ENCODE measurements around the gene CLEC7A. TPM values are rescaled to one million over a fixed set of nuclear protein-coding genes. Genes with fewer than 3 reads are reported as not detected.

The CLEC7A gene
- total RNA-seq, 3 donors from 2014 or later (not counting 1 experiment from before 2014, with no cell fraction given) = 7.7 to 22.3 (median 20.8) TPM

DNA sequence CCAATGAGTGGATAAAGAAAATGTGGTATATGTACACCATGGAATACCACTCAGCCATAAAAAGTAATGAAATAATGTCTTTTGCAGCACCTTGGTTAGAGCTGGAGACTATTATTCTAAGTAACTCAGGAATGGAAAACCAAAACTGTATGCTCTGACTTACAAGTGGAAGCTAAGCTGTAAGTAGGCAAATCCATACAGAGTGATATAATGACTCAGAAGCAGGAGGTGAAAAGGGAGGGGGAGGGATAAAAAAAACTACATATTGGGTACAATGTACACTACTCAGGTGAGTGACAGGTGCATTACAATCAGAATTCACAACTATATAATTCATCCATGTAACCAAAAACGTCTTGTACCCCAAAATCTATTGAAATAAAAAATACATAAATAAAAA, 16.1 kb downstream of the CLEC7A start:
- intact Hi-C loops (cut with micrococcal nuclease) = no loop called here
- H3K27me3 Mint-ChIP-seq (ENCODE audit: low read depth in 2 of 2) = peaks cover 5 to 11% of the 10 kb centered on the region in 2 donors
- Histone ChIP-seq H3K4me3 (ENCODE audit: low read length) (no peak overlapping the region), H3K4me1 (ENCODE audit: control insufficient read depth, insufficient read depth, low read length) (no peaks in the 10 kb centered on the region), H3K36me3 (ENCODE audit: control insufficient read depth, insufficient read depth, low read length) (no peaks in the 10 kb centered on the region), H3K9me3 (ENCODE audit: control insufficient read depth, insufficient read depth, low read length) (no peaks in the 10 kb centered on the region), H3K27ac (ENCODE audit: low read length) (no peak overlapping the region), H3K27me3 (ENCODE audit: control insufficient read depth, insufficient read depth, low read length) (no peaks in the 10 kb centered on the region)
- no peaks in the 10 kb centered on the region for H3K36me3 Mint-ChIP-seq
- TF ChIP-seq, protein P1, sequence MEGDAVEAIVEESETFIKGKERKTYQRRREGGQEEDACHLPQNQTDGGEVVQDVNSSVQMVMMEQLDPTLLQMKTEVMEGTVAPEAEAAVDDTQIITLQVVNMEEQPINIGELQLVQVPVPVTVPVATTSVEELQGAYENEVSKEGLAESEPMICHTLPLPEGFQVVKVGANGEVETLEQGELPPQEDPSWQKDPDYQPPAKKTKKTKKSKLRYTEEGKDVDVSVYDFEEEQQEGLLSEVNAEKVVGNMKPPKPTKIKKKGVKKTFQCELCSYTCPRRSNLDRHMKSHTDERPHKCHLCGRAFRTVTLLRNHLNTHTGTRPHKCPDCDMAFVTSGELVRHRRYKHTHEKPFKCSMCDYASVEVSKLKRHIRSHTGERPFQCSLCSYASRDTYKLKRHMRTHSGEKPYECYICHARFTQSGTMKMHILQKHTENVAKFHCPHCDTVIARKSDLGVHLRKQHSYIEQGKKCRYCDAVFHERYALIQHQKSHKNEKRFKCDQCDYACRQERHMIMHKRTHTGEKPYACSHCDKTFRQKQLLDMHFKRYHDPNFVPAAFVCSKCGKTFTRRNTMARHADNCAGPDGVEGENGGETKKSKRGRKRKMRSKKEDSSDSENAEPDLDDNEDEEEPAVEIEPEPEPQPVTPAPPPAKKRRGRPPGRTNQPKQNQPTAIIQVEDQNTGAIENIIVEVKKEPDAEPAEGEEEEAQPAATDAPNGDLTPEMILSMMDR (IDR thresholded peaks at IDR 0.05) = no peak
- no peak for DNase-seq
- H3K9me3 Mint-ChIP-seq = no peaks in the 10 kb centered on the region
- no peak for ATAC-seq
- WGBS (ENCODE audit: insufficient coverage) = no CpG with 5 or more reads among the region's 1 CpG
- H3K27ac Mint-ChIP-seq = no peak overlapping the region
- H3K4me1 Mint-ChIP-seq = no peaks in the 10 kb centered on the region
- H3K4me3 Mint-ChIP-seq = no peak overlapping the region

DNA sequence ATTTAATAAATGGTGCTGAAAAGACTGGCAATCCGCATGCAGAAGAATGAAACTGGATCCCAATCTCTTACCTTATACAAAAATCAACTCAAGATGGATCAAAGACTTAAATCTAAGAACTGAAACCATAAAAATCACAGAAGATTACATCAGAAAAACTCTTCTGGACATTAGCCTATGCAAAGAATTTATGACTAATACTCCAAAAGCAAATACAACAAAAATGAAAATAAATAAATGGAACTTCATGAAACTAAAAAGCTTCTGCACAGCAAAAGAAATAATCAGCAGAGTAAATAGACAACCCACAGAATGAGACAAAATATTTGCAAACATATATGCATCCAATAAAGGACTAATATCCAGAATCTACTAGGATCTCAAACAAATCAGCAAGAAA, 16.9 kb downstream of the CLEC7A start:
- Mint-ChIP-seq H3K4me1 (no peaks in the 10 kb centered on the region), H3K9me3 (no peaks in the 10 kb centered on the region), H3K36me3 (no peaks in the 10 kb centered on the region), H3K27ac (no peak overlapping the region), H3K4me3 (no peak overlapping the region), H3K27me3 (ENCODE audit: low read depth in 2 of 2) (peaks cover 6 to 11% of the 10 kb centered on the region in 2 donors)
- H3K9me3 ChIP-seq (ENCODE audit: control insufficient read depth, insufficient read depth, low read length) = no peaks in the 10 kb centered on the region
- no peaks in the 10 kb centered on the region for H3K4me1 ChIP-seq (ENCODE audit: control insufficient read depth, insufficient read depth, low read length)
- ATAC-seq (no peak), DNase-seq (no peak)
- no peaks in the 10 kb centered on the region for H3K36me3 ChIP-seq (ENCODE audit: control insufficient read depth, insufficient read depth, low read length)
- no peaks in the 10 kb centered on the region for H3K27me3 ChIP-seq (ENCODE audit: control insufficient read depth, insufficient read depth, low read length)
- H3K27ac ChIP-seq (ENCODE audit: low read length) = no peak overlapping the region
- TF ChIP-seq, protein P1 (IDR thresholded peaks at IDR 0.05) = no peak
- no peak overlapping the region for H3K4me3 ChIP-seq (ENCODE audit: low read length)
- 100% methylated on average over 1 of the region's 1 CpG for WGBS (ENCODE audit: insufficient coverage)
- intact Hi-C loops (cut with micrococcal nuclease) = no loop called here

DNA sequence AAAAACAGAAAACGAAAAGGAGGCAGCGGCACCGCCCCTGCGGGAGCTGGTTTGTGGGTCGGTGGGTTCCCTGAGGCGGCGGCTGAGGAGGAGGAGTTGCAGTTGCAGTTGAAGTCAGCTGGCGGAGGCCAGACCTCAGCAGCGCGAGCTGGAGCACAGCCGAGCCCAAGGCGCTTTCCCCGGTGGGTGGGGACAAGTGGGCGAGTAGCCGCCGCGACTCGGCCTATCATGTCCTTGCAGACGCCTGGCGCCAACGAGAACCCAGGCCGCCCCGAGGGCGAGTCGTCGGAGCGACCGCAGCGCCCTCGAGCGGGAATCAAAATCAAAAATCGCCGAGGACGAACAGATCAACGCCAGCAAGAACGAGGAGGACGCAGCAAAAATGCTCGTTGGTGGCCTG, 18.5 kb downstream of the CLEC7A start:
- DNase-seq = no peak
- no peaks in the 10 kb centered on the region for H3K27me3 ChIP-seq (ENCODE audit: control insufficient read depth, insufficient read depth, low read length)
- TF ChIP-seq, protein P1 (IDR thresholded peaks at IDR 0.05) = no peak
- intact Hi-C loops (cut with micrococcal nuclease) = no loop called here
- H3K36me3 ChIP-seq (ENCODE audit: control insufficient read depth, insufficient read depth, low read length) = no peaks in the 10 kb centered on the region
- no peaks in the 10 kb centered on the region for H3K4me1 ChIP-seq (ENCODE audit: control insufficient read depth, insufficient read depth, low read length)
- no peak overlapping the region for H3K4me3 ChIP-seq (ENCODE audit: low read length)
- WGBS (ENCODE audit: insufficient coverage) = 96% methylated on average over 38 of the region's 38 CpGs
- H3K4me3 Mint-ChIP-seq = no peak overlapping the region
- H3K9me3 Mint-ChIP-seq = no peaks in the 10 kb centered on the region
- no peaks in the 10 kb centered on the region for H3K9me3 ChIP-seq (ENCODE audit: control insufficient read depth, insufficient read depth, low read length)
- ATAC-seq = no peak
- no peaks in the 10 kb centered on the region for H3K36me3 Mint-ChIP-seq
- no peaks in the 10 kb centered on the region for H3K4me1 Mint-ChIP-seq
- H3K27ac ChIP-seq (ENCODE audit: low read length) = no peak overlapping the region
- no peak overlapping the region for H3K27ac Mint-ChIP-seq
- H3K27me3 Mint-ChIP-seq (ENCODE audit: low read depth in 2 of 2) = peaks cover 11 to 17% of the 10 kb centered on the region in 2 donors

DNA sequence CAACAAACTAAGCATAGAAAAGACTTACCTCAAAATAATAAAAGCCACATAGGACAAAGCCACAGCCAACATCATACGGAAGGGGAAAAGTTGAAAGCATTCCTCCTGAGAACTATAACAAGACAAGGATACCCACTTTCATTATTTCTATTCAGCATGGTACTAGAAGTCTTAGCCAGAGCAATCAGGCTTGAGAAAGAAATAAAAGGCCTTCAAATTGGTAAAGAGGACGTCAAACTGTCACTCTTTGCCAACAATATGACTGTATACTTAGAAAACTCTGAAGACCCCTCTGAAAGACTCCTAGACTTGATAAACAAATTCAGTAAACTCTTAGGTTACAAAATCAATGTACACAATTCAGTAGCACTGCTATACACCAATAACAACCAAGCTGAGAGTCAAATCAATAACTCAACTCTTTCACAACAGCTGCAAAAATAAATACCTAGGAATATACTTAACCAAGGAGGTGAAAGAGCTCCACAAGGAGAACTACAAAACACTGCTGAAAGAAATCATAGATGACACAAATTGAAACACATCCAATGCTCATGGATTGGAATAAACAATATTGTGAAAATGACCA, 19.6 kb downstream of the CLEC7A start:
- Mint-ChIP-seq H3K27ac (no peak overlapping the region), H3K4me1 (no peaks in the 10 kb centered on the region), H3K36me3 (no peaks in the 10 kb centered on the region), H3K27me3 (ENCODE audit: low read depth in 2 of 2) (peaks cover 14 to 17% of the 10 kb centered on the region in 2 donors), H3K9me3 (no peaks in the 10 kb centered on the region), H3K4me3 (no peak overlapping the region)
- DNase-seq = no peak
- Histone ChIP-seq H3K36me3 (ENCODE audit: control insufficient read depth, insufficient read depth, low read length) (no peaks in the 10 kb centered on the region), H3K4me3 (ENCODE audit: low read length) (no peak overlapping the region), H3K27ac (ENCODE audit: low read length) (no peak overlapping the region), H3K4me1 (ENCODE audit: control insufficient read depth, insufficient read depth, low read length) (no peaks in the 10 kb centered on the region), H3K9me3 (ENCODE audit: control insufficient read depth, insufficient read depth, low read length) (no peaks in the 10 kb centered on the region), H3K27me3 (ENCODE audit: control insufficient read depth, insufficient read depth, low read length) (no peaks in the 10 kb centered on the region)
- 90% methylated on average over 2 of the region's 2 CpGs for WGBS (ENCODE audit: insufficient coverage)
- intact Hi-C loops (cut with micrococcal nuclease) = no loop called here
- no peak for ATAC-seq
- TF ChIP-seq, protein P1 (IDR thresholded peaks at IDR 0.05) = no peak
